OCI-LY7 (cell line): ENCODE results near the gene SIK3. TPM values are rescaled to one million over a fixed set of nuclear protein-coding genes. Genes with fewer than 3 reads are reported as not detected.

ENCODE experiments used
- BruUV-seq: library from RNA; stranded (reverse); fragments of 400-500 nt; replicated peaks from 2 replicates; lab custom pipeline; 2021; lab: Mats Ljungman, UMichigan
- CTCF ChIA-PET: fragments of 300-600 bp; sonication (Branson Sonifier 250); formaldehyde crosslinking; loops from one replicate; lab custom pipeline; 2022; ENCODE audit warnings: antibody characterized with exemption; ENCODE audit not compliant: unreplicated experiment; lab: Charles Lee
- POLR2A ChIA-PET: fragments of 300-600 bp; sonication (Branson Sonifier 250); formaldehyde crosslinking; loops from one replicate; lab custom pipeline; 2022; ENCODE audit warnings: antibody characterized with exemption; lab: Charles Lee
- DNase-seq: peaks from one replicate; pipeline ENCODE4 v3.0.0-alpha.2; 2015; ENCODE audit warnings: low spot score
- H2AFZ ChIP-seq: fragments of 200-600 bp; sonication (generic), shearing (Covaris generic); 2 replicates; pipeline ENCODE4 v1.6.1; 2014; ENCODE audit warnings: mild to moderate bottlenecking, antibody characterized with exemption, low read length, moderate library complexity
- H3K27ac ChIP-seq: fragments of 200-600 bp; sonication (generic); 2 replicates; pipeline ENCODE4 v1.5.1; 2014; ENCODE audit warnings: mixed run types, low read depth, mild to moderate bottlenecking, moderate library complexity, low read length, inconsistent platforms; ENCODE audit not compliant: poor library complexity, severe bottlenecking
- H3K36me3 ChIP-seq: fragments of 200-600 bp; sonication (generic); 2 replicates; pipeline ENCODE4 v1.6.1; 2014; ENCODE audit warnings: mild to moderate bottlenecking, antibody characterized with exemption, low read length, moderate library complexity, mixed read lengths; ENCODE audit not compliant: insufficient read depth
- H3K4me1 ChIP-seq: fragments of 200-600 bp; sonication (generic); 2 replicates; pipeline ENCODE4 v1.5.1; 2014; ENCODE audit warnings: mild to moderate bottlenecking, low read length; ENCODE audit not compliant: insufficient read depth, poor library complexity, severe bottlenecking
- H3K4me2 ChIP-seq: fragments of 200-600 bp; sonication (generic); 2 replicates; pipeline ENCODE4 v1.6.1; 2014; ENCODE audit warnings: mild to moderate bottlenecking, low read length
- H3K4me3 ChIP-seq: fragments of 200-600 bp; sonication (generic); 2 replicates; pipeline ENCODE4 v1.5.1; 2014; ENCODE audit warnings: mild to moderate bottlenecking, low read depth, low read length; ENCODE audit not compliant: poor library complexity, severe bottlenecking
- H3K79me2 ChIP-seq: fragments of 200-600 bp; sonication (generic); 2 replicates; pipeline ENCODE4 v1.6.1; 2016; ENCODE audit warnings: low read depth, mild to moderate bottlenecking, low read length, moderate library complexity, mixed read lengths; ENCODE audit not compliant: insufficient read depth
- H3K9me2 ChIP-seq: fragments of 200-600 bp; sonication (generic); 2 replicates; pipeline ENCODE4 v1.6.1; 2016; ENCODE audit warnings: mild to moderate bottlenecking, low read length, mixed read lengths; ENCODE audit not compliant: insufficient read depth
- H3K9me3 ChIP-seq: fragments of 200-600 bp; sonication (generic); 2 replicates; pipeline ENCODE4 v1.6.1; 2014; ENCODE audit warnings: mild to moderate bottlenecking, mixed run types, low read length, mixed read lengths
- H4K20me1 ChIP-seq: fragments of 200-600 bp; sonication (generic); 2 replicates; pipeline ENCODE4 v1.6.1; 2014; ENCODE audit warnings: mild to moderate bottlenecking, antibody characterized with exemption, low read length, moderate library complexity, mixed read lengths; ENCODE audit not compliant: insufficient read depth
- EZH2phosphoT487 ChIP-seq: fragments of 200-600 bp; sonication (generic); IDR thresholded peaks from 2 replicates; pipeline ENCODE4 v1.6.1; 2018; ENCODE audit warnings: low read depth, borderline replicate concordance, mild to moderate bottlenecking, mixed run types, antibody characterized with exemption, low read length, moderate library complexity, mixed read lengths
- intact Hi-C: fragments of 100-400 bp; cut with micrococcal nuclease; formaldehyde crosslinking; loops from one replicate; pipeline ENCODE4 v1.10.0; 2022; ENCODE audit not compliant: unreplicated experiment
- total RNA-seq, 2 experiments: library from RNA; depleted of rRNA in 1 of 2; stranded (reverse); fragments of >200 nt in 1 of 2; shearing (Covaris generic) in 1 of 2; gene quantifications; 2 replicates each; pipeline ENCODE4 v1.2.3, GENCODE V29; 2014 to 2022
- TF ChIP-seq, protein P1 (sequence below): fragments of 200-600 bp; sonication (generic); conservative IDR thresholded peaks from 2 replicates; pipeline ENCODE4 v1.5.1; 2014; ENCODE audit warnings: mild to moderate bottlenecking, antibody characterized with exemption, low read length, moderate library complexity, mixed read lengths

Gene SIK3
- total RNA-seq, 2 experiments from 2014 or later: 29.3 to 72.9 TPM

DNA sequence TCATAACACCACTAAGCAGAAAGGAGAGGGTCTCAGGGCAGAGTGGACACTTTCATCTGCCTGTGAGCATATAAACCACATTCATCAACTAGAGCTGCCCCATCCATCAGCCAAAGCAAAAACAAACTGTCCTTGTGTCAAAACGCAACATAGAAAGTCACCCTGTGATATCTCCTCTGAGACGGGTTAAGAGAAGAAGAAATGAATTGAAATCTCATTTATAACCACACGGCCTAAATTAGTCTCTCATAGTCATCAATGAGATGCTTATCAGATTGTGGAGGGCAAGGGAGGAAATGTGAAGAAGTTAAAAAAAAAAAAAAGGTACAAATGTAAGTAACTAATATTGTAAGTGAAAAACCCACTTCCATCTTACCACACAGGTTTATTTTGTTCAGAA lies 75.7 kb downstream of the SIK3 start:
- Histone ChIP-seq H3K4me3 (no peak overlapping the region), H4K20me1 (peaks cover 14% of the 10 kb centered on the region; the same call in 1 of the 2 replicates), H3K9me3 (no peaks in the 10 kb centered on the region), H3K4me2 (no peak overlapping the region), H3K4me1 (peaks cover 40% of the 10 kb centered on the region), H3K36me3 (no peaks in the 10 kb centered on the region), H3K27ac (no peak overlapping the region), H2AFZ (no peak overlapping the region), H3K79me2 (peaks cover 53% of the 10 kb centered on the region; the same call in 1 of the 2 replicates), H3K9me2 (no peaks in the 10 kb centered on the region)
- CTCF ChIA-PET: no interaction called here
- DNase-seq: no peak
- BruUV-seq: no TSS peak
- intact Hi-C loops: no loop called here
- POLR2A ChIA-PET: interaction anchor here (0.6 kb wide), 1 partner anchor 1846 kb away, joined by 3 read pairs; no protein-coding TSS in a partner anchor
- TF ChIP-seq, protein P1, sequence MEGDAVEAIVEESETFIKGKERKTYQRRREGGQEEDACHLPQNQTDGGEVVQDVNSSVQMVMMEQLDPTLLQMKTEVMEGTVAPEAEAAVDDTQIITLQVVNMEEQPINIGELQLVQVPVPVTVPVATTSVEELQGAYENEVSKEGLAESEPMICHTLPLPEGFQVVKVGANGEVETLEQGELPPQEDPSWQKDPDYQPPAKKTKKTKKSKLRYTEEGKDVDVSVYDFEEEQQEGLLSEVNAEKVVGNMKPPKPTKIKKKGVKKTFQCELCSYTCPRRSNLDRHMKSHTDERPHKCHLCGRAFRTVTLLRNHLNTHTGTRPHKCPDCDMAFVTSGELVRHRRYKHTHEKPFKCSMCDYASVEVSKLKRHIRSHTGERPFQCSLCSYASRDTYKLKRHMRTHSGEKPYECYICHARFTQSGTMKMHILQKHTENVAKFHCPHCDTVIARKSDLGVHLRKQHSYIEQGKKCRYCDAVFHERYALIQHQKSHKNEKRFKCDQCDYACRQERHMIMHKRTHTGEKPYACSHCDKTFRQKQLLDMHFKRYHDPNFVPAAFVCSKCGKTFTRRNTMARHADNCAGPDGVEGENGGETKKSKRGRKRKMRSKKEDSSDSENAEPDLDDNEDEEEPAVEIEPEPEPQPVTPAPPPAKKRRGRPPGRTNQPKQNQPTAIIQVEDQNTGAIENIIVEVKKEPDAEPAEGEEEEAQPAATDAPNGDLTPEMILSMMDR: no peak
- TF ChIP-seq EZH2phosphoT487: no peak

GRCh38 chr11:117020869-117021564 lies 77.2 kb downstream of the SIK3 start:
- peaks cover 64% of the 10 kb centered on the region; the same call in 1 of the 2 replicates for H3K79me2 ChIP-seq
- CTCF ChIA-PET: no interaction called here

More at GRCh38 chr11:117020869-117021564, 77.2 kb downstream of the SIK3 start:
- TF ChIP-seq, protein P1: no peak
- TF ChIP-seq EZH2phosphoT487: no peak
- no peaks in the 10 kb centered on the region for H3K9me3 ChIP-seq
- no peak overlapping the region for H3K27ac ChIP-seq
- DNase-seq: no peak
- H3K9me2 ChIP-seq: no peaks in the 10 kb centered on the region
- no peaks in the 10 kb centered on the region; the same call in 1 of the 2 replicates for H3K36me3 ChIP-seq
- no peak overlapping the region for H3K4me3 ChIP-seq
- BruUV-seq: no TSS peak
- H3K4me1 ChIP-seq: peaks cover 40% of the 10 kb centered on the region
- 0 out of 2 replicates have a peak overlapping the region, but pooled peaks have one; percentile 6 for H3K4me2 ChIP-seq
- POLR2A ChIA-PET: interaction anchor here (0.7 to 0.9 kb wide), 4 partner anchors 10 to 36 kb away, joined by 3 read pairs; no protein-coding TSS in a partner anchor
- H2AFZ ChIP-seq: no peak overlapping the region
- intact Hi-C loops: no loop called here
- peaks cover 10% of the 10 kb centered on the region; the same call in 1 of the 2 replicates for H4K20me1 ChIP-seq
